ENCODE data around the gene IFNG-AS1. TPM values are rescaled to one million over a fixed set of nuclear protein-coding genes. Genes with fewer than 3 reads are reported as not detected.

The IFNG-AS1 gene
- polyA plus RNA-seq, 3 donors from 2014 or later, result 1.7 to 5.8 (median 2.2) TPM

DNA sequence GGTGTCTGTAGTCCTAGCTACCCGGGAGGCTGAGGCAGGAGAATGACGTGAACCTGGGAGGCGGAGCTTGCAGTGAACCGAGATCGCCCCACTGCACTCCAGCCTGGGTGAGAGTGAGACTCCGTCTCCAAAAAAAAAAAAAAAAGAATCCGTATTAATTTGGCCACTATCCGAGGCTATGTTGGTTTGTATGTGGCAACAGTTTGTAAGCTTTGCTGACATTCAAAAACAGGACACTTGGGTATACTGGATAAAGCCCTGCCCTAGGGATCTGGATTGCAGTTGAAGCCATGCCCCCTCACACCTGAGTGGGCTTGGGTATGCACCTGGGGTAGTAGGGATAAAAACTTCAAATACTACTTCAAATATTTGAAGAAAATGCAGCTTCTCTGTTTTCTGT, 14.5 kb downstream of the IFNG-AS1 start:
- Mint-ChIP-seq H3K4me1 (peaks cover 0 to 5% of the 10 kb centered on the region in 2 donors), H3K9me3 (no peaks in the 10 kb centered on the region), H3K27ac (no peak overlapping the region), H3K27me3 (ENCODE audit: low read depth in 3 of 3) (peaks cover 0 to 4% (median 0%) of the 10 kb centered on the region in 3 donors), H3K36me3 (peaks cover 0 to 7% (median 0%) of the 10 kb centered on the region in 3 donors), H3K4me3 (no peak overlapping the region)
- no peak for DNase-seq

DNA sequence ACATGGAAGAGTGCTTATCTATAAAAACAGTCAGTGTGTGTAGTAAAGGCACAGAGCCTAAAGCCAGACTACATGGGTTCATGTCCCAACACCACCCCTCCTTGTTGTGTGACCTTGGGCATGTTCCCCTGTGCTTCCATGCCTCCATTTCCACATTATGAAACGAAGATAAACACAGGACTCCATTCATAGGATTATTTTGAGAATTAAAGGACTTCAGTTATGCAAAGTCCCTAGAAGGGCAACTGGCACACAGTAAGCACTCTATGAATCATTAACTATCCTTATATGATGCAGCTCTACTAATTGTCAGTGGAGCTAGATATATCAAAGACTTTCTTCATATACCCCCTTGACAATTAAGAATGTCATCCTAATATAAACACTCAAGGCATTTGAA, 17.8 kb downstream of the IFNG-AS1 start:
- Mint-ChIP-seq H3K4me3 (no peak overlapping the region), H3K36me3 (peaks cover 0 to 7% (median 0%) of the 10 kb centered on the region in 3 donors), H3K9me3 (no peaks in the 10 kb centered on the region), H3K27me3 (ENCODE audit: low read depth in 3 of 3) (peaks cover 0 to 4% (median 0%) of the 10 kb centered on the region in 3 donors), H3K4me1 (peaks cover 4 to 12% of the 10 kb centered on the region in 2 donors), H3K27ac (no peak overlapping the region)
- no peak for DNase-seq

DNA sequence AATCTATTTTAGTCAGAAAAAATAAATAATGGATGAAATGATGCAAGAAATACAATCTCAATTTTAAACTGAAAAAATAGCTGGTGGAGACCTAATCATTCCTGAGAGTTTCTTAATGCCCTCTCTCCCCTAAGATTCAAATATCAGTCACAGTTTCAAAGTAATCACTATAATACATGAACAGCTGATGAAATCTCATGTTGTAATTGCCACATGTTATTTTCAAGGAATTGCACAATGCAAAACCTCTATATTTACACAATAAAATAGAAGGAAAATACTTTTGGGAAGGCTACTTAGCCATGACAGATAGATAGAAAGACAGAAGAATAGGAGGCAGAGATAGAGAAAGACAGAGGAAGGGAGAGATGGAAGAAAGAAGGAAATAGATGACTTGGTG, 18.2 kb downstream of the IFNG-AS1 start:
- Mint-ChIP-seq H3K9me3 (no peaks in the 10 kb centered on the region), H3K4me1 (peaks cover 4 to 12% of the 10 kb centered on the region in 2 donors), H3K36me3 (peaks cover 0 to 7% (median 0%) of the 10 kb centered on the region in 3 donors), H3K27ac (no peak overlapping the region), H3K4me3 (no peak overlapping the region), H3K27me3 (ENCODE audit: low read depth in 3 of 3) (peaks cover 0 to 4% (median 0%) of the 10 kb centered on the region in 3 donors)
- DNase-seq, result no peak

DNA sequence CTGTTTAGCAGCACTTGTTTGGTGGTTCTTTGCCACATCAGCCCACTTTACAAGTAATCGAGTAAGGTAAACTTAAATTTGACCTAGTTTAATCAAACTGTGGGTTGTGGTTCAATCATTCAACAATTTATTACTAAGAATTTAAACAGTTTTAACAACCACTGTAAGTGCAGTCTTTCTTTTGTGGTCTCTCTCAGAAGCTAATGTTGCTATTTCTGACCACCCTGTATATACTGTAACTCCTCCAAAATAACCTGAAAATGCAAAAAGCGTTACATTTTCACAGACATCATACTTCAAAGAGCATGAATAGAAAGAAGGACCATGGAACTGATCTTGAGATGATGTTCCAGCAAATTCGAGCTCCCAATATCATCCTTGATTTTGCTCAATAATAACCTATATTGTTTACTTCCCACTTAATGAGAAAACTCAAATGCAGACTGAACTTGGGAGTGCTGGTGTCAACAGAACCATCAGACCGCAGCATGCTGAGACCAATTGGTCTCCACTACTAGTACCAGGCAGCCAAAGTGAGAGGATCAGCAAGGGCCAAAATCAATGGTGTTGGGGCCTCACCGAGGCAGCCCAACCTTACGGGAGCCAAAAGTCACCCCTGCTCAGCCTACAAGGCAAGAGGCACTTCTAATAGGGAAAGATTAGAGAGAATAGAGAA, 22.1 kb downstream of the IFNG-AS1 start:
- H3K4me3 Mint-ChIP-seq, result no peak overlapping the region
- H3K27me3 Mint-ChIP-seq (ENCODE audit: low read depth in 3 of 3), result no peaks in the 10 kb centered on the region
- peaks cover 4 to 12% of the 10 kb centered on the region in 2 donors for H3K4me1 Mint-ChIP-seq
- no peaks in the 10 kb centered on the region for H3K36me3 Mint-ChIP-seq
- no peaks in the 10 kb centered on the region for H3K9me3 Mint-ChIP-seq
- H3K27ac Mint-ChIP-seq, result no peak overlapping the region
- DNase-seq, result no peak

DNA sequence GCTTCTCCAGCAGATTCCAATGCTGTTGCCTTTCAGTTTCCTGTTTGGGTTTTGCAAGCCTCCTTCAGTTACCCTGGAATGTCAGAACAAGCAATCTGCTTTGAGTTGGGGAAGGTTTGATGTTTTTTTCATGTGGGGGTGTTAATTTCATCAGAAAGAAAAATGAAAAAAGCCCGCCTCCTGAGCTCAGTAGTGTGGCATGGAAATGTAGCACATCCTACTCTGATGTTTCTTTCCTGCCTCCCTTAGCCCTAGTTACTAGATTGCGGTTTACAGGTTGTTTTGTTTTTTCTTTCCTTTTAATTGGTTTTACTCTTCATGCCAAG, 22.6 kb downstream of the IFNG-AS1 start:
- no peaks in the 10 kb centered on the region for H3K9me3 Mint-ChIP-seq
- peaks cover 0 to 2% (median 0%) of the 10 kb centered on the region in 3 donors for H3K27me3 Mint-ChIP-seq (ENCODE audit: low read depth in 3 of 3)
- H3K36me3 Mint-ChIP-seq, result peaks cover 0 to 3% (median 0%) of the 10 kb centered on the region in 3 donors
- peaks cover 4 to 12% of the 10 kb centered on the region in 2 donors for H3K4me1 Mint-ChIP-seq
- no peak overlapping the region for H3K4me3 Mint-ChIP-seq
- no peak for DNase-seq
- H3K27ac Mint-ChIP-seq, result no peak overlapping the region

DNA sequence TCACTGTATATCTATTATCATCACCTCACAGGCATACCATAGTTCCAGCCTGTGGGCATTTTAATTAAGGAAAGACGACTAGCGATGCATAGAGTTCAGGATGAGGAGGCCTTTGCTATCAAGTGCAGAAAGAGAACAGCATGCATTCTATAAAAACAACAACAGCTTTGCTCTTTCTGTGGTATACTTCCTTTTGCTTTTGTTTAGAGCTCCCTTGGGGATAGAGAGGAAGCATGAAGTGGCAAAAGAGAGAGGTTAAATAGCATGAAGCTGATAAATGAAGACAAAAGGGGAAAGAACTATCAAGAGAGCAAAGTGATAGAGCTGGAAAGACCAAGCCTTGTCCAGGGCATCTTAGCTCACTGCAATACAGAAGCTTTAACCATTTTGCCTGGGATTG, 23.5 kb downstream of the IFNG-AS1 start:
- Mint-ChIP-seq H3K4me1 (peaks cover 4 to 12% of the 10 kb centered on the region in 2 donors), H3K36me3 (peaks cover 0 to 6% (median 4%) of the 10 kb centered on the region in 3 donors), H3K9me3 (no peaks in the 10 kb centered on the region), H3K27ac (no peak overlapping the region), H3K4me3 (no peak overlapping the region), H3K27me3 (ENCODE audit: low read depth in 3 of 3) (peaks cover 0 to 2% (median 0%) of the 10 kb centered on the region in 3 donors)
- DNase-seq, result no peak

DNA sequence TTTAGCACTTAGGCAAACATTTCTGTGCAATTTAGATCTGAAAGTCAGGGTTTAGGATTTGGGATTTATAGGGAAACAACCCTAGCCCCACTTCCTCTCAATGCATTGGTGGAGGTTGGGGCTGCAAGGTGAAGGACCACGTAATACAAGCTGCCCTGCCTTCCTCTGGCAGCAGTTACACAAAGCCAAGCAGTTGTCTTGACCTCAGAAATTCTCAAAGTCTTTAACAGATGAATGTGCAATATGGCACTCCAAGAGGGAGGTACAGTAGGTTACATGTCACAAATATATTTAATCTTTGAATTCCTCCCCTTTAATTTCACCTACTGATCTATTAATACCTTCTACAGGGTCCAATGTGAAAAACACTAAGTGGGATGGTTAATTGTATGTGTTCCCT, 23.9 kb downstream of the IFNG-AS1 start:
- H3K27ac Mint-ChIP-seq, result no peak overlapping the region
- no peaks in the 10 kb centered on the region for H3K9me3 Mint-ChIP-seq
- peaks cover 4 to 14% of the 10 kb centered on the region in 2 donors for H3K4me1 Mint-ChIP-seq
- no peak overlapping the region for H3K4me3 Mint-ChIP-seq
- peaks cover 0 to 6% (median 4%) of the 10 kb centered on the region in 3 donors for H3K36me3 Mint-ChIP-seq
- H3K27me3 Mint-ChIP-seq (ENCODE audit: low read depth in 3 of 3), result peaks cover 0 to 2% (median 0%) of the 10 kb centered on the region in 3 donors
- no peak for DNase-seq

DNA sequence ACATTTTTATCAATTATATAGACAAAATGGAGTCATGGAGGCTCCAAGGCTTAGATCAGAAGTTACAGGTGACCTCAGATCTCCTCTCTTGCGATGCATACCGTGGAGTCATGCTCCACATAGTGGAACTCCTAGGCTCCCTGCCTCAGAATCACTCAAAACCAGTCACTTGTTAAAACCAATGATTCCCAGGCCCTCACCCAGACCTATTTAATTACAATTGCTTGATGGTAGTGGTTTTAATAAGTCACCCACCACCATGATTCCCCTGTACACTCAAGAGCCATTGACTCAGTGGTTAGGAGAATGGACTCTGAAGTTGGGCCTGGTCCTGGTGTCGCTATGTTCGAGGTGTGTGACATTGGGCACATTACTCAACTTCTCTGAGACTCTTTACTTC, 26.9 kb downstream of the IFNG-AS1 start:
- peaks cover 7 to 18% of the 10 kb centered on the region in 2 donors for H3K4me1 Mint-ChIP-seq
- DNase-seq, result no peak
- peaks cover 0 to 6% (median 4%) of the 10 kb centered on the region in 3 donors for H3K36me3 Mint-ChIP-seq
- peaks cover 0 to 2% (median 0%) of the 10 kb centered on the region in 3 donors for H3K27me3 Mint-ChIP-seq (ENCODE audit: low read depth in 3 of 3)
- H3K27ac Mint-ChIP-seq, result no peak overlapping the region
- H3K9me3 Mint-ChIP-seq, result no peaks in the 10 kb centered on the region
- H3K4me3 Mint-ChIP-seq, result no peak overlapping the region

DNA sequence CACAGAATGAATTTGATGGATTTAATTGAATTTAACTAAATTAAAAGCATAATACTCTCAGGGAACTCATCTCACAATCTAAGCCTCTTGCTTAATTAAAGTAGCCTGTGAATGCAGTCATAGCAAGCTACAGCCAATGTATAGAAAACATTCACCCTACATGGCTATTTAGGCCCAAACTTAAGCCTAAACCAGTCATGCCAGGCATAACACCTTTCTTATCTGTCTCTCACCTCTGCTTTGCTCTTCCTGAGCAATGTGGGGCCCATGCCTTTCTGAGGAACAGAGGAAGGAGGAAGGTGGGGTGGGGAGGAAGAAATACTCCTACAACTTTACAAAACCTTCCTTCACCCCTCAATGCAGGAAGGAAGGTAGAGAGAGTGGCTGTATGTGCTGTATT, 29.1 kb downstream of the IFNG-AS1 start:
- no peak for DNase-seq
- Mint-ChIP-seq H3K27me3 (ENCODE audit: low read depth in 3 of 3) (peaks cover 0 to 2% (median 0%) of the 10 kb centered on the region in 3 donors), H3K9me3 (no peaks in the 10 kb centered on the region), H3K4me1 (peaks cover 2 to 12% of the 10 kb centered on the region in 2 donors), H3K4me3 (no peak overlapping the region), H3K36me3 (peaks cover 0 to 7% (median 6%) of the 10 kb centered on the region in 3 donors), H3K27ac (no peak overlapping the region)

DNA sequence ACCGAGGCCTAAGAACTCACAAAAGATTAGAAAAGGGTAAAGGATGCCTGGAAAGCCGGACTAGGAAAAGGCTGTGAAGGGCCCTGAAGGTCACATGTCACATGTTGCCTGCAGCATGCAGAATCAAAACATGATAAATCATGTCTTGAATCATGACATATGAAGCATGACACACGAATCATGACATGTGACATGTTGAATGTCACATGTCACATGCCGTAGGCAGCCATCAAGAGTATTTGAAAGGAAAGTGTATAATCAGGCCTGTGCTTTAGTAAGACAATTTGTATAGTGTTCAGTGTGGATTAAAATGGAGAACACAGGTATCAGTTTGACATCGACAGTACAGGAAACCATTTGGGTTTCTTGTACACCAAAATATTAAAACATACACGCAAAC, 30.8 kb downstream of the IFNG-AS1 start:
- H3K27ac Mint-ChIP-seq, result no peak overlapping the region
- peaks cover 0 to 2% (median 2%) of the 10 kb centered on the region in 3 donors for H3K27me3 Mint-ChIP-seq (ENCODE audit: low read depth in 3 of 3)
- H3K4me3 Mint-ChIP-seq, result no peak overlapping the region
- DNase-seq, result no peak
- peaks cover 2 to 12% of the 10 kb centered on the region in 2 donors for H3K4me1 Mint-ChIP-seq
- H3K9me3 Mint-ChIP-seq, result peaks cover 0 to 3% (median 0%) of the 10 kb centered on the region in 6 donors
- peaks cover 0 to 7% (median 6%) of the 10 kb centered on the region in 3 donors for H3K36me3 Mint-ChIP-seq

DNA sequence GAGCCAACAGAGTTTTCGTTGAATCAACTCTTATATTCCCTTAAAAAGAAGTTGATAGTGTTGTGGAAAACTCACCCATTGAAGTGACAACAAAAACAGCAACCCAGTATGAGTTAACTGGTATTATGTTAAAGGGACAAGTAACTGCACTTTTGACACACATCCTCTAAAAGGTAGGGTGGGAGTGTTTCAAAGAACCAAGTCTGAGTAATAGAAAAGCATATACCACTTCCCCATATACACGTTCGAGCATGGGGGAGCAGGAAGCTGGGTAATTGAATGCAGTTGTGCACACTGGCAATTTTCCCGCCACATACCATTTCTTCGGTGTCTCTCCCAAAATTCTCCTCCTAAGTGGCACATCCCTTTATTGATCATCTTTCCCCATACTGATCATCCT, 31.5 kb downstream of the IFNG-AS1 start:
- peaks cover 0 to 4% (median 2%) of the 10 kb centered on the region in 3 donors for H3K27me3 Mint-ChIP-seq (ENCODE audit: low read depth in 3 of 3)
- no peak for DNase-seq
- no peak overlapping the region for H3K4me3 Mint-ChIP-seq
- peaks cover 2 to 12% of the 10 kb centered on the region in 2 donors for H3K4me1 Mint-ChIP-seq
- no peak overlapping the region for H3K27ac Mint-ChIP-seq
- peaks cover 0 to 3% (median 0%) of the 10 kb centered on the region in 6 donors for H3K9me3 Mint-ChIP-seq
- H3K36me3 Mint-ChIP-seq, result peaks cover 0 to 7% (median 6%) of the 10 kb centered on the region in 3 donors

DNA sequence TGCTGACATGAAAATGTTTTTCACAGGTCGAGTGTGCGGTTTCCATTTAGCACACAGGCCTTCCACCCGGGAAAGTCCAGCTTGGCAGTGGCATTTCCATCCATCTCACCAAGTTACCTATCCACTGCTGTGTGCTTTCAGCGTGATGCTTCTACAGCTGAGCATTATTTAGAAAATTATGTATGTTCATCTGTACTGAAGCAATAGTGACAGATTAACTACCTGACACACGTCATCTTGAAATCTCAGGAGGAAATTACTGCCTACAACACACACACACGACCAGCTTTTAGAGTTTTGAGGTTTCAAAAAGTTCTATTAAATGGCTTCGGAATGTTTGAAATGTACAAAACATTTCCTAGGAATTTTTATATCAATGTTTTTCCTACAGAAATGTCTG, 39.4 kb downstream of the IFNG-AS1 start:
- no peak for DNase-seq
- H3K9me3 Mint-ChIP-seq, result peaks cover 0 to 3% (median 0%) of the 10 kb centered on the region in 6 donors
- H3K4me1 Mint-ChIP-seq, result peaks cover 9 to 15% of the 10 kb centered on the region in 2 donors
- peaks cover 0 to 4% (median 0%) of the 10 kb centered on the region in 3 donors for H3K36me3 Mint-ChIP-seq
- peaks cover 1 to 2% (median 2%) of the 10 kb centered on the region in 3 donors for H3K27me3 Mint-ChIP-seq (ENCODE audit: low read depth in 3 of 3)
- no peak overlapping the region for H3K4me3 Mint-ChIP-seq
- H3K27ac Mint-ChIP-seq, result no peak overlapping the region

DNA sequence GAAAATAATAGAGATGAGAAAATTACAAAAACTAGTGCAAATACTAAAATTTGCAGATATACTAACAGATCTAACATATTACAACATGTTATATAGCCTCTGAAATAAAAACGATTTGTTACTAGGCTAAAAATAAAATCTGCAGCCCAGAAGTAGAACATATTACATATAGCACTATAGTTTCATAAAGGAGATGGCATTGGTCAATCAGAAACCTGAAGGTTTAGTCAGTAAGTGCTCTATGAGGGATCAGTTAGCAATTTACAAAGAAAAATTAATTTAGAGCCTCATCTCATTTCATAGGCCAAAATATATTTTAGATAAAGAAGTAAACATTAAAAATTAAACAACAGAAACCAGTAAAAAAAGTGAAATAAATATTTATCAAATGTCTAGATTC, 41.0 kb downstream of the IFNG-AS1 start:
- no peak overlapping the region for H3K27ac Mint-ChIP-seq
- no peaks in the 10 kb centered on the region for H3K9me3 Mint-ChIP-seq
- peaks cover 9 to 15% of the 10 kb centered on the region in 2 donors for H3K4me1 Mint-ChIP-seq
- H3K4me3 Mint-ChIP-seq, result no peak overlapping the region
- no peak for DNase-seq
- H3K27me3 Mint-ChIP-seq (ENCODE audit: low read depth in 3 of 3), result peaks cover 0 to 5% (median 2%) of the 10 kb centered on the region in 3 donors
- H3K36me3 Mint-ChIP-seq, result peaks cover 0 to 4% (median 0%) of the 10 kb centered on the region in 3 donors

DNA sequence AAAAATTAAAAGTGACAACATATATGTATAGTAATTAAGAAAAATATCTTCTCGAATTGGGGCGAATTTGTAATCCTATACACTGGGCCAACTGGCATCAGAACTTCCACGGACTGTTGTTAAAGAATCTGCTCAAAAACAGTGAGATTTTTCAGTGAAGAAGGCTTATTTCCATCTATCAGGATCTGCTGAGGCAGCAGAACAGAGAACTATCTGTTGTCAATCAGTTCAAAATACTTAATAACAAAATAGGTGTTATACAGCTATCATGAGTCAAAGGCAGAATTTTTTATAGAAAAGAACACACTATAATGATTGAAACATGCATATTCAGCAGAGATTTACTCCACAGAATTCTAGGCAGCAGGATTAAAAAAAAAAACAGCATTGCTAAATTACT, 41.9 kb downstream of the IFNG-AS1 start:
- H3K4me1 Mint-ChIP-seq, result peaks cover 16 to 22% of the 10 kb centered on the region in 2 donors
- H3K36me3 Mint-ChIP-seq, result peaks cover 0 to 4% (median 0%) of the 10 kb centered on the region in 3 donors
- no peaks in the 10 kb centered on the region for H3K9me3 Mint-ChIP-seq
- H3K27ac Mint-ChIP-seq, result no peak overlapping the region
- DNase-seq, result no peak
- H3K4me3 Mint-ChIP-seq, result no peak overlapping the region
- peaks cover 0 to 5% (median 0%) of the 10 kb centered on the region in 3 donors for H3K27me3 Mint-ChIP-seq (ENCODE audit: low read depth in 3 of 3)

Measured in immature natural killer cell (primary cell).